ENCODE measurements around the gene LMF1.

Gene LMF1

DNA sequence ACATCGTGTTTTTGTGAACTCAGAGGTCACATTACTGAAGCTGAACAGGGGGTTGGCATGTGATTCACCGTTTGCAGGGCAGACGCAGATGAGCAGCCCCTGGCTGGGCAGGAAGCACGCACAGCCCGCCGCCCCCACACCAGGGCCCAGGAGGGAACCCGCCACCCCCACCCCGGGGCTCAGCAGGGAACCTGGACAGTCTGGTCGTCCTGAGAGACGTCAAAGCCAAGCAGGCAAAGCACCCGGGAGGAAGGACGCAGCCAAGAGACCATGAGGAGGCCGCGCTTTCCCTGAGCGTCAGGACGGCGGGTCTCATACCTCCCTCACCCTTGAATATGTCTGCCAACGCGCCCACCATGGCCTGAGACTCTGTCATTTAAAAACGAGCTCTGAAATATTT lies 60.6 kb downstream of the LMF1 start:
- DNase-seq = no peak

- no peak for DNase-seq
These were observed 61.3 kb downstream of the LMF1 start for GRCh38 chr16:909281-910000.

- DNase-seq = no peak
These were observed 62.1 kb downstream of the LMF1 start for GRCh38 chr16:908526-909155.

- DNase-seq = no peak
These were observed 62.9 kb downstream of the LMF1 start for GRCh38 chr16:907842-908241.

- DNase-seq = no peak
These were observed 63.4 kb downstream of the LMF1 start for GRCh38 chr16:907361-907760.

DNA sequence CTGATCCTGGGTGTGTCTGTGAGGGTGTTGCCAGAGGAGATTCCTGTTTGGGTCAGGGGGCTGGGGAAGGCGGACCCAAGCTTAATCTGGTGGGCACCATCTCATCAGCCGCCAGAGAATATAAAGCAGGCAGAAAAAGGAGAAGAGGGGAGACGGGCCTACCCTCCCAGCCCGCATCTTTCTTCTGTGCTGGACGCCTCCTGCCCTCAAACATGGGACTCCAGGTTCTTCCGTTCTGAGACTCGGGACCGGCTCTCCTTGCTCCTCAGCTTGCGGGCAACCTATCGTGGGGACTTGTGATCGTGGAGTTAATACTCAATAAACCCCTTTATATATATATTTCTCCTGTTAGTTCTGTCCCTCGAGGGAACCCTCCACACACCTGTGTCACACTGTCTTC lies 64.5 kb downstream of the LMF1 start:
- DNase-seq = no peak

- no peak for DNase-seq
These were observed 68.8 kb downstream of the LMF1 start for GRCh38 chr16:901715-902601.

GRCh38 chr16:901149-901548 lies 69.6 kb downstream of the LMF1 start:
- no peak for DNase-seq

GRCh38 chr16:900211-900610 lies 70.6 kb downstream of the LMF1 start:
- DNase-seq = no peak

GRCh38 chr16:899683-900060 lies 71.1 kb downstream of the LMF1 start:
- DNase-seq = no peak

GRCh38 chr16:898761-899682 lies 71.8 kb downstream of the LMF1 start:
- DNase-seq = no peak

DNA sequence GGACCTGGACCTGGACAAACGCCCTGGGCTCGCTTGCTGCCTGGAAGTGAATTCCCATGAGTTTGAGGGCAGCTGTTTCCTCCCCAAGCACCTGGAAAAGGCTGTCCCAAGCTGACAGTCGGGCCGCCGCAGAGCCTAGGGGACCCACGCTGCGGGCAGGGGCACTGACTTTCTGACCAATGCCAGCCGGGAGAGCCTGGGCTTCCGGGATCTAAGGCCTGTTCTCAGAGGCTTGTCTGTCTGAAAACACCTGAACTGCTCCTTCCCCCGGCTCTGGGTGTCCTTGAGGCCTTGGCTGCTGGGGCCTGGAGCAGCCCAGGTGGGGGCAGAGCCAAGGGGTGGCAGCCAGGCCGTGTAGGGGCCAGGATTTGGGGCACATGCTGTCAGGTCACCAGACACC lies 72.6 kb downstream of the LMF1 start:
- no peak for DNase-seq

GRCh38 chr16:897701-898100 lies 73.1 kb downstream of the LMF1 start:
- no peak for DNase-seq

DNA sequence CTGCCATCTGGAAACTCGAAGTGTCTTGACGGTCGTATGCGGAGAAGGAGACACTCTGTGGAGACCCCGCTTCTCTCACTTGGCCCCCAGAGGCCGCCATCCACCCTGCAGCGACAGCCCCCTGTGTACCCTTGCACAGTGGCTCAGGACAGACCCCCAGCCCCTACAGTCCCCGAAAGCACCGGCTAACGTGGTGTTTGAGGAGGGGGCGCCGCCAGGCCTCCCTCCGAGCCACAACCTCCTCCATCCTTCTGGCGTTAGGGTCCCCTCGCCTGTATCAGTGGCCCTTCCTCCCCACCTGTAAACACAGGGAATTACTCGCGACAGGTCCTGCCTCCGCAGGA lies 73.6 kb downstream of the LMF1 start:
- DNase-seq = no peak

DNA sequence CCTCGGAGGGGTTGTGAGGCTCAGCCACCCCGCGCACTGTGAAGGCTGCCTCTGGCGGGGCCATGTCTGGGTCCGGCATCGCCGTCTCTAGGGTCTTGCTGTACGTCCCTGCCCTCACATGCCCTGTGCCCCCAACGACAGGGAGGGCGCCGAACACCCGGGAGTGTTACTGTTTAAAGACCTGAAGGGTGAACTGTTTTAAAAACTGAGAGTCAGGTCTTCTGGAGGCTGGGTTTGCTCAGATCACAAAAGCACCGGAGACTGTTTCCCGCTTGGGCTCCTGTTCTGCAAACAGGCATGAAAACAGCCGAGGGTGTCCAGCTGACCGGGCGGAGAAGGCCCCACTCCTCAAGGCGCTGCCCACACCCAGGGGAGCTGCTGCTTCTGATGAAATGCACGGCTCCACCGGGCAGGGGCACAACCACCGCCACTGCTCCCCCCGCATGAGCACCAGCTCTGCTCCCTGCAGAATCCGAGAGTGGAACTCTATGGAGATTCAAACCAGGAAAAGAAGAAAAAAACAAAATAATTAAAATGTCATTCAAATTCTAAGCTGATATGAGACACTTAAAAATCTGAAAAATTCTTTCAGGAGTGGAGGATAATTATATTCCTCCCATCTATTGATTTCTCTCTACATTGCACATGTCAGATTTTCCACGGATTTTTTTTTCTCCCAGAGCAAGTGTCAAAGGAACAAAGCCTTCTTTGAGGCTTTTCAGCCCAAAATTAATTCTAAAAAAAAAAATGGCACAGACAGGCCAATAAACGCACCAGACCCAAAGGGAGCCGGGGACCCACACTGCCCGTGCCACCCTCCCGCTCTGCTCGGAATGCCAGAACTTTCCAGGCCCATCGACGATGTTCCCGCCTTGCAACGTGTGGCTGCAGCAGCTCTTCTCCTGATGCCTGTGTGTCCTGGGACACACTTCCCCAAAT lies 74.3 kb downstream of the LMF1 start:
- no peak for DNase-seq

DNA sequence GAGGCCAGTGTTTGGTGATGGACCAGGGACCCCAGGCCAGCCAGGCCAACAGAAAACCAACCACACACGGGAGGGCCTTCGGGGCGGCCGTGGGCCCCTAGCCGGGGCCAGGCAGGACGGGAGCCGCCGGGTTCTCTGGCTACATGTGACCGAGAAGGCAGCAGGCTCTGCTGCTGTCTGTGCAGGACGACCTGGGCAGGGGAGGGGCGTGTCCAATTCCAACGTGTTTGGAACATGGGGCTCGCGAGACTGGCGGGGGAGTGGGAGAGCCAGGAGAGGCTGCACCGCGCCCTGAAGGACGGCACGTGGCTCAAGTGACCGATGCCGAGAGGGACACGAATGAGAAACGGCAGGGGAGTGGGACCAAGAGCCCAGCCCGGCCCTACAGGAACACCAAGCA lies 75.4 kb downstream of the LMF1 start:
- no peak for DNase-seq

DNA sequence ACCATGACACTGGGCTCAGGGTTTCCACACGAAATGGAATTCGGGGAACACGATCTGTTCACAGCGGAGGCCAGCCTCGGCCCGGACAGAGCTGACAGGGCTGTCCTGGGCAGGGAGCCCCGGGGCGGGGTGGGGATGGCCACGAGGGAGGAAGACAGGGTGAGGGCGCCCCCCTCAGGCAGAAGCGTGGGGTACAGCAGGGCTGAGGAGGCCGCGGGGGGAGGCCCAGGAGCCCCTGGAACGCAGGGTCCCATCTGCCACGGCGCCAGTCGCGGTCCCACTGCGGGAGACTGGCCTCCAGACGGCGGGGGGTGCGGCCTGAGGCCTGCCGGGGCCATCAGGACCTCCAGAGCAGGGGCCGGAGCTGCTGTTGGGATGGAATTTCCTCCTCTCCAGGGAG lies 75.9 kb downstream of the LMF1 start:
- DNase-seq = no peak

GRCh38 chr16:894136-894535 lies 76.6 kb downstream of the LMF1 start:
- DNase-seq = no peak

- no peak for DNase-seq
These were observed 77.4 kb downstream of the LMF1 start for GRCh38 chr16:893360-893759.

DNA sequence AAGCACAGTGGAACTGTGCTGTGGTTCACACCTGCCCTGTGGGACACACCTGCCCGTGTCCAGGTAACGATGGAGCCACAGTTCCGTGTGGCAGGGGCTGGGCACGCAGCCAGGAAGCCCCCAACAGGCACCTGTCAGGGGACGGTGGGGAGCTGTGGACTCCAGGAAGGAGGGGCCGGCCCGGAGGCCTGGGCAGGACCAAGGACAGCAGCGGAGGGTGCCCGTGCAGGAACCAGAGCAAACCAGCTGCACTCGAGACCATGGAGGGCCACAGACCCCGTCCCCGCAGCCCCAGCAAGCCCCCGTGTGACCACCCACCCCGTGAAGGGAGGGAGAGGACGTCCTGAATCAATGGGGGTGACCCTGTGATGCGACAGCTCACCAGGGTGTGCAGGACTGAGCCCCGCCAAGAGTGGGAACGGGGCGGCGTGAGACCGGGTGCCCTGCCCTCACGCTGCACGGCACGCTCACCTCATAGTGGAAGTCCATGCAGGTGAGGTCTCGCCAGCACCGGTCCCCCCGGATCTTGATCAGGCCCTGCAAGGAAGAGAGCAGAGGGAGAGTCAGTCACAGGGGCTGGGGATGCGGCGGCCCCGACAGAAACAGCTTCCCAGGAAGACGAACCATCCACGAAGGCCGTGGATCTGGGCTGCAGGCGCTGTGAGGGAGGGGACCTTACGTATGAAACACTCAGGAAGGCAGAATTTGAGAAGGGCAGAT lies 78.1 kb downstream of the LMF1 start:
- no peak for DNase-seq

DNA sequence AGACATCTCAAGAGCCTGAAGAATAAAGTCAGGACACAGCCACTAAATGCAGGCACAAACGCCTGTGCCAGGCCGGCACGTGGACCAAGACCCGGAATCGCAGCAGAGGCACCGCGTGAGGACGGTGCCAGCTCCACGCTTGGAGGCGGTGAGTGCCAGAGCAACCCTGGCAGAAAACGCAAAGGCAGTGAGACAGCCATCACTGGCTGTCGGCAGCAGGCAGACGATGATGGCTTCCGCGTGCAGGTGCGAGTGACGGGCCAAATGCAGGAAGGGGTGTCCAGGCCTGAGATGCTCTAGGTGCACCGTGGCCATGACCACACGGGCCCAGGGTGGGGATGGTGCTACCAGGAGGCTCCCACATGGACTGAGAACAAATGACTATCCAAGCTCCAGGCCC lies 78.8 kb downstream of the LMF1 start:
- DNase-seq = no peak

Measured in stimulated activated CD4-positive, alpha-beta T cell treated with anti-CD3 and anti-CD28 coated beads, Interleukin-4, amount 100 ng/mL, for 4 hours (primary cell).